Lower leg skin (tissue), 4 donors: Measurements from ENCODE around the gene DNAL4. TPM values are rescaled to one million over a fixed set of nuclear protein-coding genes. Genes with fewer than 3 reads are reported as not detected.

Experiments
- DNase-seq, 2 donors: peaks; one replicate each; pipeline ENCODE4 v3.0.0-alpha.2; 2019; ENCODE audit warnings: low spot score in 2 of 2
- H3K4me3 ChIP-seq: fragments of 200-600 bp; sonication (generic); 2 replicates; pipeline ENCODE4 v1.5.1; 2017; ENCODE audit warnings: mild to moderate bottlenecking, low read depth; ENCODE audit not compliant: poor library complexity, severe bottlenecking
- POLR2A ChIP-seq, 2 donors: fragments of 450-650 bp; IDR thresholded peaks; one replicate each; pipeline ENCODE4 v1.6.1; 2016 to 2017; ENCODE audit warnings: antibody characterized with exemption in 2 of 2, mild to moderate bottlenecking in 1 of 2, moderate library complexity in 1 of 2
- WGBS, 2 donors: methylation state at CpG; one replicate each; pipeline ENCODE4 v1.1.5; 2018; 5-methylcytosine and 5-hydroxymethylcytosine counted together
- intact Hi-C: fragments of 100-400 bp; cut with DNase I; formaldehyde crosslinking; loops from one replicate; pipeline ENCODE4 v1.15.0; 2023; ENCODE audit warnings: low total_unique reads
- total RNA-seq, 4 donors: library from RNA; depleted of rRNA; stranded (reverse); fragments of >200 nt; gene quantifications; one replicate each; pipeline ENCODE4 v1.1.0, GENCODE V29; 2016
- TF ChIP-seq, protein P1 (sequence below), 3 donors: fragments of 450-650 bp; IDR thresholded peaks; one replicate each; pipeline ENCODE4 v1.5.1; 2016; ENCODE audit warnings: antibody characterized with exemption in 3 of 3, mild to moderate bottlenecking in 3 of 3, moderate library complexity in 2 of 3

DNAL4 gene
- total RNA-seq, 4 donors from 2014 or later = 15.3 to 24.2 (median 23.7) TPM

DNA sequence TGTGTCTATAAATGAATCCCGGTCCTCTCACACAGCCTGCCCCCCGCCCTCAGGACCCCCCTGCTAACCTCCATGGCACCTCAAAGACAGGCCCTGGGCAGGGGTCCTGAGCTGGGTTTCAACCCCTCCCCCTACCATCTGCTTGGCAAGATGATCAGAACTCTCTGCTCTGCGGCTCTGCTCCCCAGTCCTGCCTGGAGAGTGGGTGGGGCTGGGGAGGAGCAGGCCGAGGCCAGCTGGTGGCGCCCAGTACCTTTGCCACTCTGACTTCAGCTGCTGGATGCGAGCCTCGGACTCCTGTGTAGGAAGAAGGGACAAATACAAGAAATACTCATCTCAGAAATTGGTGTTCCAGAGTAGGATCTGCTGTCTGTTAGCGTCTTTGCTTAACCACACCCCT is 53.2 kb downstream of the DNAL4 start:
- TF ChIP-seq POLR2A (IDR thresholded peaks at IDR 0.05) = no peak
- TF ChIP-seq, protein P1, sequence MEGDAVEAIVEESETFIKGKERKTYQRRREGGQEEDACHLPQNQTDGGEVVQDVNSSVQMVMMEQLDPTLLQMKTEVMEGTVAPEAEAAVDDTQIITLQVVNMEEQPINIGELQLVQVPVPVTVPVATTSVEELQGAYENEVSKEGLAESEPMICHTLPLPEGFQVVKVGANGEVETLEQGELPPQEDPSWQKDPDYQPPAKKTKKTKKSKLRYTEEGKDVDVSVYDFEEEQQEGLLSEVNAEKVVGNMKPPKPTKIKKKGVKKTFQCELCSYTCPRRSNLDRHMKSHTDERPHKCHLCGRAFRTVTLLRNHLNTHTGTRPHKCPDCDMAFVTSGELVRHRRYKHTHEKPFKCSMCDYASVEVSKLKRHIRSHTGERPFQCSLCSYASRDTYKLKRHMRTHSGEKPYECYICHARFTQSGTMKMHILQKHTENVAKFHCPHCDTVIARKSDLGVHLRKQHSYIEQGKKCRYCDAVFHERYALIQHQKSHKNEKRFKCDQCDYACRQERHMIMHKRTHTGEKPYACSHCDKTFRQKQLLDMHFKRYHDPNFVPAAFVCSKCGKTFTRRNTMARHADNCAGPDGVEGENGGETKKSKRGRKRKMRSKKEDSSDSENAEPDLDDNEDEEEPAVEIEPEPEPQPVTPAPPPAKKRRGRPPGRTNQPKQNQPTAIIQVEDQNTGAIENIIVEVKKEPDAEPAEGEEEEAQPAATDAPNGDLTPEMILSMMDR (IDR thresholded peaks at IDR 0.05) = no peak
- WGBS, 2 donors = 64 to 71% methylated on average over 8 of the region's 8 CpGs
- no peak for DNase-seq
- intact Hi-C loops = no loop called here
- H3K4me3 ChIP-seq = no peak overlapping the region

DNA sequence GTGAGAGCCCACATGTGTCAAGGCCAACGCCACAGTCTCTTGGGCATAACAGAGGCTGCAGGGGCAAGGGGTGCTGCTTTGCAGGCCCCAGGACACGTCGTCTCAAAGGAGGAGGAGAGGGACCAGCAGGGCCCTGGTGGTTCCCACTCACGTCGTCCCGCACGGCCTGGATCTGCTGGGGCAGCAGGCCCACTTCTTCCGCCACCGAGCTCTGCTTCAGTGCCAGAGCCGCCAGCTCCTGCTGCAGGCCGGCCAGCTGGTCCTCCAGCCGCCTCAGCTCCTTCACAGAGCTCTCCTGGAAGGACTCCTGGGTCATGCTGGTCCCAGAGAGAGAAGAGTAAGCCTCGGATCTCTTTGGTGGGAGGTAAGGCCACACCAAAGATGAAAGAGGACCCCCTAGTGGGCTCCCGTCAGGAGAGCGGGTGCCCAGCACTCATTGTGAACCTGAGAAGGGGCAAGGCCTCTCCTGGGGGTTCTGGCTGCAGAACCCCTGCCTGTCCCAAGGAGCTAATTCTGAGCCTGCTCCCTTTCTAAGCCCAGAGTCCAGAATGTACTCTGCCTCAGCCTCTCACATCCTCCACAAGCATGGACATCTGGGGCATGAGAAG is 53.7 kb downstream of the DNAL4 start:
- TF ChIP-seq POLR2A (IDR thresholded peaks at IDR 0.05) = no peak
- TF ChIP-seq, protein P1 (IDR thresholded peaks at IDR 0.05) = no peak
- H3K4me3 ChIP-seq = no peak overlapping the region
- intact Hi-C loops = no loop called here
- 88 to 93% methylated on average over 11 to 15 of the region's 15 CpGs for WGBS, 2 donors
- no peak for DNase-seq

DNA sequence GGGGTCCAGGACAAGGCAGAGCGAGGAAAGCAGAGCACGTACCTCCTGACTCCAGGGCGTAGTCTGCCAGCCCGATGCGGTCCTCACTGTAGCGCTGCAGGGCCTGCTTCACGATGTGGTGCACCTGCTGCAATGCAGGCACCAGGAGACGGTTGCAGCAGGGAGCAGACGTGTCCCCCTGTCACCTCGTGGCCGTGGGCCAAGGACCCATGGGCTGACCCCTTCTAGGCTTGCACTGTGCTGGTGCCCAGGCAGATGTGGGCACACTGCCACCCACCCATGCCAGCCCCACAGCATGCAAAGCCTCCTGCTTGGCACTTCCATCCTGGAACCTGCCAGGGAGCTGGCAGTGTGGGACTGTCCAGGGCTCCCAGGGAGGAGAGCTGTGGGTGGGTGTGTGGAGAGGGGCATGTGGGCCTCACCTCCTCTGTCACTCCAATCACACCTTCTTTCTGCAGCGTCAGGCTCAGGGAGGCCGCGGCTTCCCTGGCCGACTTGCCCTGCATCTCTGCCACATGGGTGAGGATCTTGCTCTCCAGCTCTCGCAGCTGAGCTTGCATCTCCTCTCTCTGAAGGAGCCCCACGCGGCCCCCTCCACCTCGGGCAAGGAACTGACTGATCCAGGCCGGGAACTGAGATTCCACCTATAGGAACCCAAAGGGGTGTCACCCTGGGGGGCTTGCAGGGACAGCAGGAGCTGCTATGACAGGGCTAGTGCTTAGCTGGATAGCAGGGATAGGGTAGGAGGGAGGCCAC is 54.5 kb downstream of the DNAL4 start:
- no peak for TF ChIP-seq POLR2A (IDR thresholded peaks at IDR 0.05)
- TF ChIP-seq, protein P1 (IDR thresholded peaks at IDR 0.05) = no peak
- 90 to 96% methylated on average over 14 to 16 of the region's 20 CpGs for WGBS, 2 donors
- intact Hi-C loops = no loop called here

DNA sequence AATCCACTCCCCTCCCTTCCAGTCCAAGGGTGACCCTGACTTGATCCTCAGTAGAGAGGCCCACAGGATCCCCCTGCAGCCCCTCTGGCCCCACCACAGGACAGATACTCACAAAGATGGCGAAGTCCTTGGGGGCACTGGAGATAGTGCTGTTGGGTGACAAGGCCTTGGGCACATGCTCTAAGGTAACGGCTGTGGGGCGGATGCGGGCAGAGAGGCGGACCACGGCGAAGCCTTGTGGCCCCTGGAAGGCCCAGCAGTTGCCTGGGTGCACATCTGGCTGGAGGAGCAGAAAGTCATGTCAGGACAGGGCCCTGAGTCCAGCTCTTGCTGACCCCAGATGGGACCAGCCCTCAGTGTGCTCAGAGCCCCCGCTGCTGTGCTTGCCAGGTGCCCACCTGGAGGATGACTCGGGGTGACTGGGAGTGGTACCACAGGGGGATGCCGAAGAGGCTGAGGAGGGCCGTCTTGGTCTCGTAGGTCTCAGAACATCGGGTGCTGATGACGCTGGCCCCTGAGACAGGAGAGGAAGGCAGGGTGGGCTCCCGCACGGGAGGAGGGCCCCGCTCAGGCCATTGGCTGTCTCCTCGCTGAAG is 55.4 kb downstream of the DNAL4 start:
- 95% methylated on average over 17 to 18 of the region's 18 CpGs for WGBS, 2 donors
- intact Hi-C loops = no loop called here
- TF ChIP-seq, protein P1 (IDR thresholded peaks at IDR 0.05) = no peak

More for the DNA sequence above, 54.5 kb downstream of the DNAL4 start:
- no peak for DNase-seq
- H3K4me3 ChIP-seq = no peak overlapping the region

DNA sequence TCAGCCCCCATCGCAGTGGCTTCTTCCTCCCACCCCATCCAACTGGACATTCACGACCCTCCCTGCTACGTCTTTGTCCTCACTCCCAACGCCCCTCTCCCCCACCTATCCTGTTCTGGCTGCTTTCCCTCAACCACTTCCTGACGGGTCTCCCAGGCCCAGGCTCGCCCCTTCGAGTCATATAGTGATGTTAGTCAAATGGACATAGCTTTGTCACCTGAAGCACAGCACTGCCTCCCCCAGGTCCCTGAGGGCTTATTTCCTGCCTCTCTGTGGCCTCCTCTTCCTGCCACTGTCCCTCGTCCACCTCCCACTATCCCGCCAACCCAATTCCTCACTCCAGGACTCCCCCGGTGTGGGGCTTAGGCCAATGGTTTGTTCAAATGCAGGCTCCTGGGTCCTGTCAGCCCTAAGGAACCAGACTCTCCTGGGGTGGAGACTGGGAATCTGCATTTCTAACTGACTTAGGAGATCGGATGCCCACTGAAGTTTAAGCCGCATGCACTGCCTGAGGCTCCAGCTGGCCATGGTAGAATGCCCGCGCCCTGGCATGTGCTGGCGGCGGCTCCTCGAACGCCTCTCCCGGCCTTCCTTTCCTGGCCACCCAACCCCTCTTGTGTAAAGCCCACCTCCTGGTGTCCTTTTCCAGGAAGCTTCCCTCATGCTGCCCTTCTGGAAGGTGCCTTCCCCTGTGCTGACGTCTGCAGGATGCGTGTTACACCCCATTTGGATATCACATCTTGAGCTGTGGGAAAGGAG is 56.5 kb downstream of the DNAL4 start:
- WGBS, 2 donors = 79 to 88% methylated on average over 21 of the region's 21 CpGs
- no peak for TF ChIP-seq POLR2A (IDR thresholded peaks at IDR 0.05)
- intact Hi-C loops = no loop called here
- DNase-seq = no peak
- no peak overlapping the region for H3K4me3 ChIP-seq

More for the DNA sequence above, 55.4 kb downstream of the DNAL4 start:
- no peak overlapping the region for H3K4me3 ChIP-seq
- no peak for DNase-seq

DNA sequence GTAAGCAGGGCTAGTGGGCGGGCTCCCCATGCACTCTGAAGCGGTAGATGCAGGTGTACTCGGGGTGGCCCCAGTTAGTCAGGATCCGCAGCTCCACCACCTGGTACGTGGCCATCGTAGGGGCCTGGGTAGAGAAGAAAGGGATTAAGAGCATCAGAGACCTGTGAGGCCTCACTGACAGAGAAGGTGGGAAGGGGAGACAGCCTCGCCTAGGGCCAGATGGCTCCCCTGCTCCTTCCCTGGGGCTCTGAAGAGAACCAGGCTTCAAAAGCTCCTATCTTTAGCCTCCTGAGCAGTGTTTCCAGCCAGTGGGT is 57.7 kb downstream of the DNAL4 start:
- 81 to 85% methylated on average over 7 of the region's 7 CpGs for WGBS, 2 donors
- no peak for TF ChIP-seq POLR2A (IDR thresholded peaks at IDR 0.05)
- TF ChIP-seq, protein P1 (IDR thresholded peaks at IDR 0.05) = no peak
- no peak overlapping the region for H3K4me3 ChIP-seq
- DNase-seq = no peak
- intact Hi-C loops = no loop called here
